HG03432 (cell line): ENCODE results near the gene PRKAR1B.
"Not testable (repeated sequence)": the region's sequence is repeated elsewhere in the genome, so short reads cannot be mapped to it uniquely, and the experiment has no call there.

Source experiments
- ATAC-seq: cut with Tn5 transposase; IDR thresholded peaks from one replicate; pipeline ENCODE4 v1.9.1; 2021; ENCODE audit warnings: mild to moderate bottlenecking, moderate library complexity; ENCODE audit not compliant: unreplicated experiment

The PRKAR1B gene

GRCh38 chr7:757741-758163 is 30.7 kb upstream of the PRKAR1B start:
- no peak for ATAC-seq

GRCh38 chr7:756928-757560 is 30.0 kb upstream of the PRKAR1B start:
- no peak for ATAC-seq

- no peak for ATAC-seq
Observed at GRCh38 chr7:756231-756927, 29.3 kb upstream of the PRKAR1B start.

GRCh38 chr7:755413-755805 is 28.3 kb upstream of the PRKAR1B start:
- ATAC-seq: no peak

GRCh38 chr7:754531-755412 is 27.7 kb upstream of the PRKAR1B start:
- no peak for ATAC-seq

GRCh38 chr7:753190-753589 is 26.1 kb upstream of the PRKAR1B start:
- ATAC-seq: no peak

GRCh38 chr7:752256-752655 is 25.2 kb upstream of the PRKAR1B start:
- ATAC-seq: not testable (repeated sequence)

- ATAC-seq: no peak
Observed at GRCh38 chr7:751826-752225, 24.7 kb upstream of the PRKAR1B start.

GRCh38 chr7:750111-750905 is 23.2 kb upstream of the PRKAR1B start:
- no peak for ATAC-seq

GRCh38 chr7:749140-749551 is 22.1 kb upstream of the PRKAR1B start:
- ATAC-seq: no peak

GRCh38 chr7:748446-748845 is 21.4 kb upstream of the PRKAR1B start:
- ATAC-seq: no peak

GRCh38 chr7:747186-747585 is 20.1 kb upstream of the PRKAR1B start:
- ATAC-seq: no peak

GRCh38 chr7:746155-747061 is 19.3 kb upstream of the PRKAR1B start:
- ATAC-seq: no peak

- no peak for ATAC-seq
Observed at GRCh38 chr7:745431-746154, 18.5 kb upstream of the PRKAR1B start.

GRCh38 chr7:744854-745430 is 17.9 kb upstream of the PRKAR1B start:
- ATAC-seq: no peak

GRCh38 chr7:744128-744520 is 17.0 kb upstream of the PRKAR1B start:
- ATAC-seq: not testable (repeated sequence)

- ATAC-seq: not testable (repeated sequence)
Observed at GRCh38 chr7:743341-744127, 16.5 kb upstream of the PRKAR1B start.

- ATAC-seq: no peak
Observed at GRCh38 chr7:742791-743190, 15.7 kb upstream of the PRKAR1B start.
